GM13977 (cell line): ENCODE measurements around the gene TMEM178B.

ENCODE experiments used
- DNase-seq: peaks from one replicate; pipeline ENCODE4 v3.0.0; 2012; ENCODE audit warnings: low spot score
- in situ Hi-C: fragments of 300-500 bp; cut with MboI; formaldehyde crosslinking; loops from one replicate; pipeline ENCODE4 v1.12.0; 2022; ENCODE audit warnings: low sequenced_read_pairs, low pct_unique_long_range_greater_than_20kb, mixed read lengths, inconsistent platforms; ENCODE audit not compliant: unreplicated experiment
- TF ChIP-seq, protein P1 (sequence below): IDR thresholded peaks from 2 replicates; pipeline ENCODE4 v1.5.1; 2012; ENCODE audit warnings: mild to moderate bottlenecking, control low read depth; ENCODE audit not compliant: insufficient read depth; ENCODE audit errors: extremely low read depth, missing control alignments

The TMEM178B gene

GRCh38 chr7:141202535-141202934 lies 128.7 kb downstream of the TMEM178B start:
- TF ChIP-seq, protein P1, sequence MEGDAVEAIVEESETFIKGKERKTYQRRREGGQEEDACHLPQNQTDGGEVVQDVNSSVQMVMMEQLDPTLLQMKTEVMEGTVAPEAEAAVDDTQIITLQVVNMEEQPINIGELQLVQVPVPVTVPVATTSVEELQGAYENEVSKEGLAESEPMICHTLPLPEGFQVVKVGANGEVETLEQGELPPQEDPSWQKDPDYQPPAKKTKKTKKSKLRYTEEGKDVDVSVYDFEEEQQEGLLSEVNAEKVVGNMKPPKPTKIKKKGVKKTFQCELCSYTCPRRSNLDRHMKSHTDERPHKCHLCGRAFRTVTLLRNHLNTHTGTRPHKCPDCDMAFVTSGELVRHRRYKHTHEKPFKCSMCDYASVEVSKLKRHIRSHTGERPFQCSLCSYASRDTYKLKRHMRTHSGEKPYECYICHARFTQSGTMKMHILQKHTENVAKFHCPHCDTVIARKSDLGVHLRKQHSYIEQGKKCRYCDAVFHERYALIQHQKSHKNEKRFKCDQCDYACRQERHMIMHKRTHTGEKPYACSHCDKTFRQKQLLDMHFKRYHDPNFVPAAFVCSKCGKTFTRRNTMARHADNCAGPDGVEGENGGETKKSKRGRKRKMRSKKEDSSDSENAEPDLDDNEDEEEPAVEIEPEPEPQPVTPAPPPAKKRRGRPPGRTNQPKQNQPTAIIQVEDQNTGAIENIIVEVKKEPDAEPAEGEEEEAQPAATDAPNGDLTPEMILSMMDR: no peak
- in situ Hi-C loops: no loop called here
- no peak for DNase-seq

GRCh38 chr7:141203177-141203576 lies 129.3 kb downstream of the TMEM178B start:
- in situ Hi-C loops: no loop called here
- DNase-seq: no peak
- TF ChIP-seq, protein P1: no peak

- TF ChIP-seq, protein P1: no peak
- in situ Hi-C loops: no loop called here
- no peak for DNase-seq
These were observed 129.7 kb downstream of the TMEM178B start for GRCh38 chr7:141203586-141203985.

DNA sequence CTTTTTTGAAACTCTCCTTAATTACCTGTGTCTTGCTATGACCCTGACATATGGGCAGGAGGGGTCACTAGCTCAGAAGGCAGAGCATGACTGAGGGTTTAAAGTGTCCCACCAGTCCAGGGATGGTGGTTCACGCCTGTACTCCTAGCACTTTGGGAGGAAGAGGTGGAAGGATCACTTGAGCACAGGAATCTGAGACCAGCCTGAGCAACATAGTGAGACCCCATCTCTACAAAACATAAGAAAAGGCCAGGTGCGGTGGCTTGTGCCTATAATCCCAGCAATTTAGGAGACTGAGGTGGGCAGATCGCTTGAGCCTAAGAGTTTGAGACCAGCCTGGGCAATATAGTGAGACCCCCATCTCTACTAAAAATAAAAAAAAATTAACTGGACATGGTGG lies 133.8 kb downstream of the TMEM178B start:
- TF ChIP-seq, protein P1: no peak
- in situ Hi-C loops: no loop called here

GRCh38 chr7:141208539-141208938 lies 134.7 kb downstream of the TMEM178B start:
- TF ChIP-seq, protein P1: no peak
- in situ Hi-C loops: no loop called here

More for the DNA sequence above, 133.8 kb downstream of the TMEM178B start:
- DNase-seq: no peak

DNA sequence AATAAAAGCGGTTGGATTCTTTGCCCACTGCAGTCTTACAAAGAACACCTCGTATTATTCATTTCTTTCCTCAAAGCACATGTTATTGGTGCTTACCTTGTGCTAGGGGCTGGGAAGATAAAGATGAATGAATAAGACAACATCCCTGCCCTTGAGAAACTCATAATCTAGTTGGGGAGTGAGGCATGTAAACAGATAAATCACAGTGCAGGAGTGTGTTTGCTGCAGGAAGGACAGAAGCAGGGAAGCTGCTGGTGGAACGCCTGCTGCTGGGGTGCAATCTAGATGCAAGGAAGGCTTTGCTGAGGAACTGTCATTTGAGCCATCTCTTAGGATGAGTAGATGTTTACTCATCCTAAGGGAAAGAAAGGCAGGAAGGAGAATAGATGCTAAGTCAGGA lies 135.6 kb downstream of the TMEM178B start:
- in situ Hi-C loops: no loop called here
- no peak for DNase-seq
- TF ChIP-seq, protein P1: no peak

More at GRCh38 chr7:141208539-141208938, 134.7 kb downstream of the TMEM178B start:
- no peak for DNase-seq

DNA sequence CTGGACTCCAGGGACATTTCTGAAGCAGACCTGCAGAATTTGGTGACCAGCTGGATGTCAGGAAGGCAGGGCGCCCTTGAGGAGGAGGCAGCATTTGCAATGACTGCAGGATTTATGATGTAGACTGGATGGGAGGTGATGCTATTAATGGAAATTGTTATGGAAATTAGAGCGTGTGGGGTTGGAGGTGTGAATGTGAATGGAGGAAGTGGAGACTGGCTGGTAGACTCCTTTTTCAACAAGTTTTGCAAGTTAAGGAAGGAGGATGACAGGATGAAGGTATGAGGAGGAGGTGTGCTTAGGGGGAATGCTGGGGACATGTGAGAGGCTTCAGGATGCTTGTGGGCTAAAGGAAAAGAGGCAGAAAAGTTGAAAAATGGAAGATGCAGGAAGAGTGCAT lies 137.0 kb downstream of the TMEM178B start:
- no peak for DNase-seq

More for the DNA sequence above, 137.0 kb downstream of the TMEM178B start:
- TF ChIP-seq, protein P1: no peak
- in situ Hi-C loops: no loop called here
